GM23338 (cell line): Measurements from ENCODE around the gene B3GALT5.

ENCODE experiments used
- CTCF ChIP-seq, 2 experiments: fragments of 200-600 bp in 1 of 2; sonication (generic) in 1 of 2; conservative IDR thresholded peaks; 2 replicates each; pipeline versions ENCODE4 v1.5.1 to v1.6.1; 2016 to 2017; ENCODE audit warnings: antibody characterized with exemption in 2 of 2, low read depth in 2 of 2, mild to moderate bottlenecking in 2 of 2, moderate library complexity in 1 of 2
- EZH2 ChIP-seq: fragments of 200-600 bp; sonication (generic); IDR thresholded peaks from one replicate; pipeline ENCODE4 v1.8.0; 2017; ENCODE audit warnings: antibody characterized with exemption, mild to moderate bottlenecking, low read depth; ENCODE audit not compliant: unreplicated experiment
- POLR2AphosphoS5 ChIP-seq: IDR thresholded peaks from 2 replicates; pipeline ENCODE4 v1.6.1; 2016; ENCODE audit warnings: antibody characterized with exemption, low read depth
- REST ChIP-seq: IDR thresholded peaks from one replicate; pipeline ENCODE4 v1.6.1; 2018; ENCODE audit warnings: antibody characterized with exemption; ENCODE audit not compliant: unreplicated experiment

- TF ChIP-seq CTCF (conservative IDR thresholded peaks at IDR 0.05; ENCODE audit: low read depth in 2 of 2) (no peak), EZH2 (no peak), POLR2AphosphoS5 (no peak), REST (no peak)
Measured at GRCh38 chr21:39648879-39649278, 36.1 kb downstream of the B3GALT5 start.
